CD8-positive, alpha-beta memory T cell (primary cell): Measurements from ENCODE around the gene PARP15. TPM values are rescaled to one million over a fixed set of nuclear protein-coding genes. Genes with fewer than 3 reads are reported as not detected.
A peak's percentile ranks its signal among the peaks of the same experiment; 100 is the strongest.

ENCODE experiments used
- CTCF ChIA-PET: fragments of 350-600 bp; sonication (Branson Sonifier 250); formaldehyde crosslinking; loops from one replicate; lab custom pipeline; 2021; ENCODE audit warnings: antibody characterized with exemption; lab: Charles Lee
- POLR2A ChIA-PET: fragments of 350-600 bp; sonication (Branson Sonifier 250); formaldehyde crosslinking; loops from one replicate; lab custom pipeline; 2021; ENCODE audit warnings: antibody characterized with exemption; lab: Charles Lee
- DNase-seq, 5 donors: peaks; one replicate each; pipeline versions ENCODE4 v3.0.0 to v3.0.0-alpha.2; 2020 to 2022; ENCODE audit warnings: mixed read lengths in 1 of 5
- H3K27ac ChIP-seq: one replicate; pipeline ENCODE4 v1.7.0; 2013; ENCODE audit warnings: low read depth, mild to moderate bottlenecking, low read length, moderate library complexity
- H3K27me3 ChIP-seq: 2 replicates; pipeline ENCODE4 v1.7.0; 2013; ENCODE audit warnings: low read length, mild to moderate bottlenecking; ENCODE audit not compliant: insufficient read depth, poor library complexity, severe bottlenecking
- H3K36me3 ChIP-seq: 2 replicates; pipeline ENCODE4 v1.7.0; 2013; ENCODE audit warnings: mild to moderate bottlenecking, low read length, moderate library complexity; ENCODE audit not compliant: insufficient read depth
- H3K4me1 ChIP-seq: 2 replicates; pipeline ENCODE4 v1.7.0; 2013; ENCODE audit warnings: mild to moderate bottlenecking, low read length, moderate library complexity; ENCODE audit not compliant: insufficient read depth
- H3K4me3 ChIP-seq: 2 replicates; pipeline ENCODE4 v1.7.0; 2013; ENCODE audit warnings: mild to moderate bottlenecking, low read length
- H3K9me3 ChIP-seq: 2 replicates; pipeline ENCODE4 v1.7.0; 2013; ENCODE audit warnings: mild to moderate bottlenecking, low read length
- H3K27ac Mint-ChIP-seq, 8 donors: one replicate each; pipeline ENCODE4 v1.8.0; 2020 to 2021; ENCODE audit warnings: mixed read lengths in 8 of 8, mild to moderate bottlenecking in 6 of 8, inconsistent platforms in 3 of 8, moderate library complexity in 3 of 8
- H3K27me3 Mint-ChIP-seq, 2 donors: one replicate each; pipeline ENCODE4 v1.8.0; 2020 to 2021; ENCODE audit warnings: mixed read lengths in 2 of 2, mild to moderate bottlenecking in 1 of 2, moderate library complexity in 1 of 2
- H3K36me3 Mint-ChIP-seq, 3 donors: one replicate each; pipeline ENCODE4 v1.8.0; 2020 to 2021; ENCODE audit warnings: mixed read lengths in 3 of 3, inconsistent platforms in 1 of 3, mild to moderate bottlenecking in 1 of 3
- H3K4me1 Mint-ChIP-seq, 3 donors: one replicate each; pipeline ENCODE4 v1.8.0; 2020 to 2021; ENCODE audit warnings: mixed read lengths in 3 of 3, inconsistent platforms in 1 of 3, mild to moderate bottlenecking in 1 of 3
- H3K4me3 Mint-ChIP-seq, 7 donors: one replicate each; pipeline ENCODE4 v1.8.0; 2020 to 2021; ENCODE audit warnings: mixed read lengths in 7 of 7, mild to moderate bottlenecking in 6 of 7, moderate library complexity in 4 of 7, inconsistent platforms in 2 of 7
- H3K9me3 Mint-ChIP-seq, 5 donors: one replicate each; pipeline ENCODE4 v1.8.0; 2020 to 2022; ENCODE audit warnings: mixed read lengths in 5 of 5, mild to moderate bottlenecking in 3 of 5, moderate library complexity in 2 of 5, inconsistent platforms in 1 of 5
- polyA plus RNA-seq: library from polyadenylated mRNA; unstranded; fragments of 300-500 nt; fragmentation: Illumina TruSeq; gene quantifications from one replicate; pipeline ENCODE4 v1.2.3, GENCODE V29; 2021
- total RNA-seq, 2 experiments: library from RNA; stranded (reverse); gene quantifications; one replicate each; pipeline ENCODE4 v1.2.3, GENCODE V29; 2021

The PARP15 gene
- total RNA-seq (10 to 100 TPM; 12.7 to 13.9 TPM), polyA plus RNA-seq (8.5 TPM)

- Mint-ChIP-seq H3K27ac (peak within 1 kb of the TSS; percentile 83 to 99 (median 99)), H3K4me1 (peaks cover 53 to 79% (median 66%) of the 10 kb centered on the region in 3 donors)
Measured at GRCh38 chr3:122577409-122578031, at the start of gene PARP15. Gene PARP15, plus strand, starts transcription at chr3:122577650. Its CDS starts 18 bp downstream, at chr3:122577668.

GRCh38 chr3:122530164-122530563 is 47.3 kb upstream of the PARP15 start:
- H3K27ac Mint-ChIP-seq = peak overlapping the region in 1 of 8 donors; percentile 23

More at GRCh38 chr3:122577409-122578031, at the start of gene PARP15:
- Mint-ChIP-seq H3K4me3 (peak within 1 kb of the TSS; percentile 97 to 100 (median 100)), H3K36me3 (peaks cover 5 to 38% (median 18%) of the 10 kb centered on the region in 3 donors), H3K9me3 (peaks cover 11 to 17% (median 13%) of the 10 kb centered on the region in 5 donors), H3K27me3 (no peaks in the 10 kb centered on the region)
- Histone ChIP-seq H3K27ac (peak within 1 kb of the TSS; percentile 52), H3K4me1 (peaks cover 27% of the 10 kb centered on the region), H3K36me3 (no peaks in the 10 kb centered on the region), H3K4me3 (peak within 1 kb of the TSS; percentile 49), H3K27me3 (no peaks in the 10 kb centered on the region), H3K9me3 (peaks cover 7% of the 10 kb centered on the region)
- ChIA-PET POLR2A (interaction anchor here (0.5 to 2.4 kb wide), 3 partner anchors 9 to 31 kb away, joined by 4 to 21 read pairs (median 5); partner anchors contain the start of genes DTX3L and PARP9), CTCF (interaction anchor here (1.7 to 3.5 kb wide), 2 partner anchors 18 to 102 kb away, joined by 3 to 19 read pairs; partner anchors contain the start of gene PARP14)
- DNase-seq = peak; percentile 12 to 60 (median 46)

GRCh38 chr3:122533480-122533879 is 44.0 kb upstream of the PARP15 start:
- H3K4me3 ChIP-seq = no peak overlapping the region
- POLR2A ChIA-PET = no interaction called here
- Mint-ChIP-seq H3K27me3 (no peaks in the 10 kb centered on the region), H3K4me1 (peaks cover 4 to 7% (median 5%) of the 10 kb centered on the region in 3 donors), H3K4me3 (no peak overlapping the region), H3K27ac (peak overlapping the region; percentile 6 to 88 (median 18)), H3K9me3 (no peaks in the 10 kb centered on the region), H3K36me3 (peaks cover 0 to 79% (median 39%) of the 10 kb centered on the region in 3 donors)
- CTCF ChIA-PET = interaction anchor here (1.4 kb wide), 1 partner anchor 155 kb away, joined by 3 read pairs; no protein-coding TSS in a partner anchor
- H3K36me3 ChIP-seq = peaks cover 55% of the 10 kb centered on the region
- DNase-seq = no peak
- no peak overlapping the region for H3K27ac ChIP-seq
- H3K9me3 ChIP-seq = no peaks in the 10 kb centered on the region
- H3K27me3 ChIP-seq = no peaks in the 10 kb centered on the region
- no peaks in the 10 kb centered on the region for H3K4me1 ChIP-seq

More at GRCh38 chr3:122530164-122530563, 47.3 kb upstream of the PARP15 start:
- H3K4me1 Mint-ChIP-seq = peaks cover 0 to 4% (median 0%) of the 10 kb centered on the region in 3 donors
- ChIA-PET POLR2A (no interaction called here), CTCF (no interaction called here)
- no peaks in the 10 kb centered on the region for H3K9me3 Mint-ChIP-seq
- no peaks in the 10 kb centered on the region for H3K9me3 ChIP-seq
- peaks cover 0 to 62% (median 24%) of the 10 kb centered on the region in 3 donors for H3K36me3 Mint-ChIP-seq
- H3K36me3 ChIP-seq = peaks cover 38% of the 10 kb centered on the region
- H3K27me3 Mint-ChIP-seq = no peaks in the 10 kb centered on the region
- H3K4me1 ChIP-seq = no peaks in the 10 kb centered on the region
- no peak for DNase-seq
- no peak overlapping the region for H3K27ac ChIP-seq
- no peaks in the 10 kb centered on the region for H3K27me3 ChIP-seq
- H3K4me3 Mint-ChIP-seq = no peak overlapping the region
- no peak overlapping the region for H3K4me3 ChIP-seq

- Mint-ChIP-seq H3K27me3 (no peaks in the 10 kb centered on the region), H3K9me3 (no peaks in the 10 kb centered on the region), H3K27ac (peak overlapping the region in 3 of 8 donors; percentile 9 to 68 (median 48)), H3K4me3 (no peak overlapping the region), H3K36me3 (peaks cover 0 to 82% (median 42%) of the 10 kb centered on the region in 3 donors), H3K4me1 (peaks cover 5 to 9% (median 8%) of the 10 kb centered on the region in 3 donors)
- Histone ChIP-seq H3K36me3 (peaks cover 60% of the 10 kb centered on the region), H3K9me3 (no peaks in the 10 kb centered on the region), H3K4me3 (no peak overlapping the region), H3K27ac (no peak overlapping the region), H3K27me3 (no peaks in the 10 kb centered on the region), H3K4me1 (no peaks in the 10 kb centered on the region)
- DNase-seq = no peak
- POLR2A ChIA-PET = no interaction called here
- CTCF ChIA-PET = interaction anchor here (1.4 kb wide), 1 partner anchor 155 kb away, joined by 3 read pairs; no protein-coding TSS in a partner anchor
Measured at GRCh38 chr3:122533931-122534334, 43.5 kb upstream of the PARP15 start.

- H3K27ac ChIP-seq = no peak overlapping the region
- Mint-ChIP-seq H3K4me3 (no peak overlapping the region), H3K9me3 (no peaks in the 10 kb centered on the region), H3K36me3 (peaks cover 8 to 90% (median 45%) of the 10 kb centered on the region in 3 donors), H3K27me3 (no peaks in the 10 kb centered on the region), H3K4me1 (peaks cover 10 to 19% (median 12%) of the 10 kb centered on the region in 3 donors), H3K27ac (peak overlapping the region in 1 of 8 donors; percentile 5)
- DNase-seq = no peak
- no peaks in the 10 kb centered on the region for H3K4me1 ChIP-seq
- H3K4me3 ChIP-seq = no peak overlapping the region
- CTCF ChIA-PET = interaction anchor here (0.6 kb wide), 1 partner anchor 144 kb away, joined by 3 read pairs; no protein-coding TSS in a partner anchor
- H3K36me3 ChIP-seq = peaks cover 60% of the 10 kb centered on the region
- no peaks in the 10 kb centered on the region for H3K9me3 ChIP-seq
- no peaks in the 10 kb centered on the region for H3K27me3 ChIP-seq
- POLR2A ChIA-PET = no interaction called here
Measured at GRCh38 chr3:122535964-122536631, 41.4 kb upstream of the PARP15 start.

GRCh38 chr3:122536632-122537001 is 40.8 kb upstream of the PARP15 start:
- Histone ChIP-seq H3K4me1 (no peaks in the 10 kb centered on the region), H3K4me3 (no peak overlapping the region), H3K36me3 (peaks cover 62% of the 10 kb centered on the region), H3K27me3 (no peaks in the 10 kb centered on the region), H3K27ac (no peak overlapping the region), H3K9me3 (no peaks in the 10 kb centered on the region)
- ChIA-PET POLR2A (no interaction called here), CTCF (no interaction called here)
- no peaks in the 10 kb centered on the region for H3K27me3 Mint-ChIP-seq
- H3K9me3 Mint-ChIP-seq = no peaks in the 10 kb centered on the region
- no peak overlapping the region for H3K4me3 Mint-ChIP-seq
- H3K4me1 Mint-ChIP-seq = peaks cover 10 to 19% (median 12%) of the 10 kb centered on the region in 3 donors
- H3K36me3 Mint-ChIP-seq = peaks cover 8 to 91% (median 45%) of the 10 kb centered on the region in 3 donors
- no peak for DNase-seq
- peak overlapping the region in 4 of 8 donors; percentile 5 to 36 (median 22) for H3K27ac Mint-ChIP-seq

DNA sequence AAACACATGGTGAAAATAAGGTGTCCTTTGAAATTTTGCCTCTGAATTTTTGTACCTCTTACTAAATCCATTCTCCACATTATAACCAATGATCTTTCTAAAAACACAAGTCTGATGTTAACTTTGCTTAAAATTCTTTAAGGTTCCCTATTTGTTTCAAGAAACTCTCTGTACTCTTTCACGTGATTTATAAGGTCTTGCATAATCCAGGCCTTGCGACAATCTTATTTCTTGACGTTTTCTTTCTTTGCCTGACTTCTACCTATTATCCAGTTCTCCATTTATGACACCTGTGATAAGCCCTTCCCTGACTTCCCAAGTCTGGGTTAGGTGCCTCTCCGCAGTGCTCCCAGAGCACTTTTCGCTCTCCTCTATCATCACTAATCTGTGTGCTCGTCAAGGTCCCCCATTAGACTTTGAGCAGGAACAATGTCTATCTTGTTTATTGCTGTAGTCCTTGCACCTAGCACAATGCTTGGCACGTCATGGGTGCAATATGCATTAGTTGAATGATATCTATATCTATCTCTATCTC is 38.4 kb upstream of the PARP15 start:
- H3K9me3 Mint-ChIP-seq = no peaks in the 10 kb centered on the region
- Histone ChIP-seq H3K36me3 (peaks cover 42% of the 10 kb centered on the region), H3K4me3 (no peak overlapping the region), H3K9me3 (no peaks in the 10 kb centered on the region), H3K27ac (no peak overlapping the region), H3K4me1 (no peaks in the 10 kb centered on the region), H3K27me3 (no peaks in the 10 kb centered on the region)
- peaks cover 12 to 79% (median 35%) of the 10 kb centered on the region in 3 donors for H3K36me3 Mint-ChIP-seq
- ChIA-PET CTCF (no interaction called here), POLR2A (no interaction called here)
- peak overlapping the region in 5 of 8 donors; percentile 6 to 87 (median 12) for H3K27ac Mint-ChIP-seq
- DNase-seq = no peak
- H3K4me3 Mint-ChIP-seq = no peak overlapping the region
- peaks cover 9 to 19% (median 10%) of the 10 kb centered on the region in 3 donors for H3K4me1 Mint-ChIP-seq
- no peaks in the 10 kb centered on the region for H3K27me3 Mint-ChIP-seq
